HG02973 (cell line): ENCODE measurements around the gene UGT8.
A peak's percentile ranks its signal among the peaks of the same experiment; 100 is the strongest.
"Not testable (repeated sequence)": the region's sequence is repeated elsewhere in the genome, so short reads cannot be mapped to it uniquely, and the experiment has no call there.

Experiments
- ATAC-seq: cut with Tn5 transposase; IDR thresholded peaks from one replicate; pipeline ENCODE4 v1.9.1; 2021; ENCODE audit warnings: moderate library complexity; ENCODE audit not compliant: unreplicated experiment

Gene UGT8

GRCh38 chr4:114598191-114599121 lies at the start of gene UGT8:
Gene UGT8 (plus strand): TSS chr4:114598807. CDS start chr4:114622881, 24,074 bp downstream.
- peak; percentile 34 for ATAC-seq

DNA sequence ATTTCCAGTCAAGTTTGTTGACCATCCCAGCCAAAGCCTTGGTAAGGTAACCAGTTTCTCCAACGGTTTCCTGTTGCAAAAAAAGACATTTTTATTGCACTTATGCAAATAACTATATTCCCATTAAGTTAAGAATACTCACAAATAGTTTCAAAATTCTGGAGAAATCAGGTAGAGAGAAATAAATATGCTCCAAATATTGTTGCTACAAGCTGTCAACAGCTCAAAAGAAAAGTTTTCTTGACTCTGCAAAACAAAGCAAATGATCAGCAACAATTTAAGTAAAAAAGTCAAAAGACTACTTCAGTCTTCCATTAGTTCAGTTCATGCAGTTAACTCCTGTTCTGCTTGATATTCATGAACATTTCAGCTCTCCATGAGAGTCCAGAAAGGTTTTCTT lies 49.0 kb upstream of the UGT8 start:
- no peak for ATAC-seq

- ATAC-seq: no peak
Measured at GRCh38 chr4:114558446-114559020, 40.1 kb upstream of the UGT8 start.

- no peak for ATAC-seq
Measured at GRCh38 chr4:114561590-114561989, 37.0 kb upstream of the UGT8 start.

DNA sequence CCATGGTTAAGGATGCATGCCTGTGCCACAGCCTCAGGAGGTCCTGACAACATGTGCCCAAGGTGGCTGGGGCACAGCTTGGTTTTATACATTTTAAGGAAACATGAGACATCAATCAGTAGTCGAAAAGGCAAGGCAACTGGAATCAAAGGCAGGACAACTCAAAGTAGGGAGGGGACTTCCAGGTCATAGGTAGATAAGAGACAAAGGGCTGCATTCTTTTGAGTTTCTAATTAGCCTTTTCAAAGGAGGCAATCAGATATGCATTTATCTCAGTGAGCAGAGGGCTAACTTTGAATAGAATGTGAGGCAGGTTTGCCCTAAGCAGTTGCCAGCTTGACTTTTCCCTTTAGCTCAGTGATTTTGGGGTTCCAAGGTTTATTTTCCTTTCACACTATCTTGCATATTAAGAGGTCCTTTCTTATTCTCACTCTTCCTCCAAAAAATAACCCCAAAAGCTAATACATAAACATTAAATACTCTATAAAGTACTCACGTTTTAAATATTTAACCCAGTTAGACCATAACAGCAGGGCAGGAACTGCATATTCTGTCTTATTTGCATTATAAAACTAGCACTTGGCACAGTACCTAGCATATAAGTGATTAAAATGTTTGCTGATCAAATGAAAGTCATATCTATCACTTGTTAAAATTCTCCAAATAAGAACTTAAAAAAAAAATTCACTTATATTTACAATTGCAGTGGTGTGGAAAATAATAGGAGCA lies 36.3 kb upstream of the UGT8 start:
- no peak for ATAC-seq

DNA sequence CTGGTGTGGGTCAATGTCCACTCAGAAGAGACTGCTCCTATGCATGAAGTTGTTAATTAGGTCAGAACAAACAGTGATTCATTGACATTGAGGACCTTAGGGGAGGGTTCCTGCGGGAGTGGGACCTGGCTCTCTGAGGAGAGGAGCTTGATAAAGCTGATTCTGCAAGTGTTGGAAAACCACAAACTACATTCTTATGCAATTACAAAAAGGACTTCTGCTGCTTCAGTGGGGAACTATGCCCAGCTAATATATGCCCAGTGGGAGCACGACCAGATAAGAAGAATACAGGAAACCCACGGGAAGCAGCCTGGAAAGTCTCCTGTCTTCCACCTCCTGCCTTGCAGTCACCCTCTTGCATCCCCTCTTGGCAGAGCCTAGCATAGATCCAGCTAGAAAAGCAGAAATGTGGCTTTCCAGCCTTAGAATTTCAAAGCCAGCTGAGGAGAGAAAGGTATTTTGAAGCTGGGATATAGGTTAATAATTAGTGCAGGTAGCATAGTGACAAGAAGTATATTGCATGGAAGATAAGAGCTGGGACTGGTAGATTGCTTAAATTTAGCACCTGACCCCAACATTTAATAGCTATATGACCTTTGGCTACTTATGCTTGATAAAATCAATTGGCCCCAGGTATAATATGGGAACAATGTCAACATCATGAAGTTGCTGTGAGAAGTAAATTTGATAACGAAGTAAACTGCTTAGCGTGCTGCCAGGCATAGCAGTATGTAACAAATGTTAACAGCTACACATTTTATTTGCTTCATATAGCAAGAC lies 34.9 kb upstream of the UGT8 start:
- ATAC-seq: no peak

DNA sequence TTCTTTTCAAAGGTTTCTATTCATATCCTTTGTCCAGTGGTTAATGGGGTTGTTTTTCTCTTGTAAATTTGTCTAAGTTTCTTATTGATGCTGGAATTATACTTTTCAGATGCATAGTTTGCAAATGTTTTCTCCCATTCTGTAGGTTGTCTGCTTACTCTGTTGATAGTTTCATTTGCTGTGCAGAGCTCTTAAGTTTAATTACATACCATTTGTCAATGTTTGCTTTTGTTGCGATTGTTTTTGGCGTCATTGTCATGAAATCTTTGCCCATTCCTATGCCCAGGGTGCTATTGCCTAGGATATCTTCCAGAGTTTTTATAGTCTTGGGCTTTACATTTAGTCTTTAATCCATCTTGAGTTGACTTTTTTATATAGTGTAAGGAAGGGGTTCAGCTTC lies 21.2 kb upstream of the UGT8 start:
- no peak for ATAC-seq

DNA sequence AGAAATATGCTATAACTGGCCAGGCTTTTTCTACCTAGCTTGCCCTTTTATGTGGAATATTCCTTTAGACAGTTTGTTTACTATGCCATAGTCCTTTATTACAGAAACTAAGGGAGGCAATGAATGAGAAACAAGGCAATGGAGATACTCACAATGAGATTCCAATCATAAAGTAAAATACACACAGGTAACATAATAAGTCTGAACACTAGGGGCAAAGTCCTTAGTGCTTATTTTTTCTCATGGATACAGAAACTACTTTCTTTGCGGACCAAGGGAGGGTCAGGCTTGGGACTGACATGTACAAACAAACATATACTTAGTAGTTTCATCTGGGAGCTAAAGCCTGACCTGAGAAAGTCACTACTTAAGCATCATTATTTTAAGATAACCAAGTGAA lies 16.0 kb upstream of the UGT8 start:
- ATAC-seq: no peak

GRCh38 chr4:114588305-114588704 lies 10.3 kb upstream of the UGT8 start:
- ATAC-seq: no peak

DNA sequence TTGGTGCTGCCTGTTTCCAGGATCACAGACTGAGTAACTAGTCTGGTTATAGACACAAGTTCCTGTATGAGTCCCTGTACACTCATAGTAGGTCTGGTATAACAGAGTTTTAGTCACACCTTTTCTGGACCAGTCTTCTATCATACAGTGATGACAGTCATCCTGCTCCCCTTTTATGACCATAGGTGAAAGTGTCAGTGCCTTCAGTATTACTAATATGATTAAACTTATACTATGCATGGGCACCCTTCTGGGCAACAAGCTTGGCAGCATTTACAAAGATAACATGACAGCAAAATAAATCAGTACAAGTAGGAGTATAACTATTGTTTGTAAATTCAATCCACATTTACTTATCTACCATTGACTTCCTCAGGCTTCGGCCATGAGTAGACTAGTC lies 8.2 kb upstream of the UGT8 start:
- ATAC-seq: not testable (repeated sequence)

DNA sequence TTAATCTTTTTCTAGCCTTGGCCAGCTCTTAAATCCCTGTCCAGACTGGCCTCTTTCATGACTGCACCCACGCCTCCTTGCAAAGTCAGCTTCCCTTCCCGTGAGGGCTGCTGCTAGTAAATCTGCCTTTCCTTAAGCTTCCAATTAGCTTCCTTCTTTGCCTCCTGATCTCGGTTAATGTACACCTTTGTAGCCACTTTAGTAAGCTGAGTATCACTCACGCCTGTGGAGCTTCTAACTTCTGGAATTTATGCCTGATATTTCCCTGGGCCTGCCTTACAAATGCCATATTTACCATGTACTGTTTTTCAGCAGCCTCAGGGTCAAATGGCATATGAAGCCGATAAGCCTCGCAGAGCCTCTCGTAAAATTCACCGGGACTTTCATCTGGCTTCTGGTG lies 5.1 kb upstream of the UGT8 start:
- no peak for ATAC-seq

DNA sequence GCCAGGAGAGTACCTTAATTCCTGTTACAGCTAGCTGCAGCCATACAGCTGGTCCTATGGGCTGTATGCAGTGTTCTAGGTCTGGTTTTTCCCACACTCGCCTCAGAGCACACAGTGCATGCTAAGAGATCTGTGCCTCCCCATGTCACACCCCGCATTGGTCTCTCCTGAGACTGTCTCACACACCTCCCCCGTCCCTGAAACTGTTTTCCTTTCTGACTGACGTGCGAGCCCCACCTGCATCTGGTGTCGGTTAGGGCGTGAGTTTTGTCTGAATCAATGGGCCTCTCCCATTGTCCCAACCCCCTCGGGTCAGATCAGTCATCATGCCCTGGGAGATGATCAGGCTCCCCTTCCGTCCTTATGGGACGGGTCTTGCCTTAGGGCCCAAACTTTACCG lies 3.4 kb upstream of the UGT8 start:
- no peak for ATAC-seq

DNA sequence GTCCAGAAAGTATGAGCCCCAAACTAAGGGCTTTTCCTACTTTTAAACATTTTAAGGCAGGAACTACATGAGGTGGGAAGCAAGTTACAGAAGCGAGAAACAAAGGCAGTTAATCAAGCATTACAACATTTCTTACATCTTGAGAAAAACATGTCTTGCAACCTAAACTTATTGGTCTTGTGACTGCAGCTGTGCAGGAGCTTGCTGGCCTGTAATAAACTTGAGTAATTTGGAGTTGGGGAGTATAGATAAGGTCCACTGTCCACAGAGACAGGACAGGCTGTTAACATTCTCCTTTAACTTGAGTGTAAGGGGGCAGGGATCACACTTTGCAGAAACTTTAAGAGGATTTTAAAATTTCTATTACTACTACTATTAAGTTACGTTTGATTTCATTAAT lies 2.7 kb upstream of the UGT8 start:
- ATAC-seq: no peak

GRCh38 chr4:114597410-114598115 lies 1.0 kb upstream of the UGT8 start:
- no peak for ATAC-seq

DNA sequence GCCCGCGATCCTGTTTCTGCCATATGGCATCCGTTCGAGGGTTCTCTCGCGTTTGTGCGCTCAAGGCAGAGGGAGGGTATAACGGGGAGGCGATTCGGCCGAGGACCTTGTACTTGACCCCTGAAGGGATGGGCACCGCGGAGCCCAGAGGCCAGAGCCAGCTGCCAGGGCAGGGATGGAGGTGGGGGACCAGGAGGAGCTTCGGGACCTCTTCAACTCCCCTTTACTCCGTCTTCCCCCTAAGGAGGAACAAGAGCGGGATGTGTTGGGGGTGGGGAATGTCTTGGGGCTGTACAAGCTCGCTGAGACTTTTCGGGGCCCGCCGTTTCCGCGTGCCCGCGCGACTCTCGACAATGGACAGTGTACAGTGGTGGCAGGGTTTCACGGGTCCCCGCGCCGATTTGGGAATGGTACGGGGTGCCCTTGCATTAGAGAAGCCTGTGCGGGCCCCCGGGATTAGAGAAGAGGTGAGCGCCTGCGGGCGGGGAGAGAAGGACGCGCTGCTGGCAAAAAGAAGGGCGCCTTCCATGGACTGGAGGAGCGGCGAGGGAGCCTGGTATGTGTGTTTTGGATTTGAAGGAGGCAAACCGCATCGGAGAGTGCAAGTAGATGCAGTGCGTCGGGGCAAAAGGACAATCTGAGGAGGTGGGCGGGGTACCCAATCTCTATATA lies 760 bp downstream of the UGT8 start:
- no peak for ATAC-seq

GRCh38 chr4:114599903-114600552 lies 1.4 kb downstream of the UGT8 start:
- ATAC-seq: no peak

- ATAC-seq: no peak
Measured at GRCh38 chr4:114600672-114601071, 2.1 kb downstream of the UGT8 start.

DNA sequence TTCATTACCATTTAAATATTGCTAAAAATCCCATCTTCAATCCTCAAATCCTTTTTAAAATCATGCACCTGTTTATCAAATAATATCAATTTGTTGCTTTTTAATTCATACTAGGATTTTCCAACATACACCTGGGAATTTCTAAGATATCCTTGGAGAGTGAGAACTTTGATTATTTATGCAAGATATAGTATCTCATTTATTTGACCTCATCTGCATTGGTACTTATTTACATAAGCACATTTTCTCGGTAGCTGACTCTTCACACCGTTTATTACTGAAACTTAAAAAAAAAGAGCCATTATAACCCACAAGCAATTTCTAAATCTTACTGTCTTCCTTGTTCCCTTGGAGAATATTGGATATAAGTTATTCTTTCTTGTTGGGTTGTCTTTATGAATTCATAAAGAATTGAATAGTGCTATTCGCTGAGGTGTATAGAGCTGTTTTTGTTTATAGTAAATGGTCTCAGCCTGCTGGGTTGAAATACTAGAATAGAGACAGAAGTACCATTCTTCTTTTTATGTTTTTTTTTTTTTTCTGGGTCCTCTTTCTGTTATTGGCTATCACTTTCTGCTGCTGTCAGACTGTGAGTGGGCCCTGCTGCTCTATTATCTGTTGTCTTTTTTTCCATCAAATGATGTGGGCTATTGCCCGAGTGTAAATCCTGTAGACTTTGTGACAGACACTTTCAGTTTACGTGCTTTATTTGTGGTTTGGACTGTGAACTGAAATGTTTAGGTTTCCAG lies 2.9 kb downstream of the UGT8 start:
- peak; percentile 27 for ATAC-seq

DNA sequence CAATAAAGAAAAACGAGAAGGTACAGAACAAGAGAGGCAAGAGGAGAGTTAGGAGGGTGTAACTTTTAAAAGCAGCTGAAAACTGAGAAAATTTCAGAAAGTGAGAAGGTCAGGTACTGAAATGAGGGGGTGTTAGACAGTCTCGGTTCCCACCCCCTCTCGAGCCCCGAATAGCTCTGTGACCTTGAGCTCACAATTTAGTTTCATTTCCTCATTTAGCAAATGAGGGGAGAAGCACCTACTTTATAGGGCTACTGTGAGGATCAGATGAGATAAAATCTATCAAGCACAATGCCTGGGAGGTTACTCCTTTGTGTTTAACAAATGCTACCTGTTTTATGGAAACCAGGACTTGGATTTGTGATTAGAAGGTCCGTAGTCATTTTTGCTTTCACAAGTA lies 4.9 kb downstream of the UGT8 start:
- ATAC-seq: peak; percentile 92
